Nephron (organoid): ENCODE data around the gene CD276.
"Not testable (repeated sequence)": the region's sequence is repeated elsewhere in the genome, so short reads cannot be mapped to it uniquely, and the experiment has no call there.

ENCODE experiments used
- H3K27ac Mint-ChIP-seq, 3 experiments: 2 replicates each; pipeline ENCODE4 v1.8.0; 2020; ENCODE audit warnings: mixed read lengths in 3 of 3, mild to moderate bottlenecking in 2 of 3, moderate library complexity in 1 of 3
- H3K27me3 Mint-ChIP-seq: 2 replicates; pipeline ENCODE4 v1.8.0; 2021; ENCODE audit warnings: low read depth, mild to moderate bottlenecking, moderate library complexity, mixed read lengths
- H3K36me3 Mint-ChIP-seq: 2 replicates; pipeline ENCODE4 v1.8.0; 2020; ENCODE audit warnings: low read depth, mixed read lengths
- H3K4me1 Mint-ChIP-seq: 2 replicates; pipeline ENCODE4 v1.8.0; 2020; ENCODE audit warnings: mixed read lengths
- H3K4me3 Mint-ChIP-seq, 3 experiments: 2 replicates each; pipeline ENCODE4 v1.8.0; 2020; ENCODE audit warnings: mild to moderate bottlenecking in 3 of 3, mixed read lengths in 3 of 3, moderate library complexity in 2 of 3
- H3K9me3 Mint-ChIP-seq: 2 replicates; pipeline ENCODE4 v1.8.0; 2020; ENCODE audit warnings: mixed read lengths
- CTCF ChIP-seq, 3 experiments: fragments of 200-600 bp; sonication (generic); IDR thresholded peaks; one replicate each; pipeline ENCODE4 v1.5.0; 2021; ENCODE audit warnings: antibody characterized with exemption in 3 of 3; ENCODE audit not compliant: unreplicated experiment in 3 of 3

Gene CD276

DNA sequence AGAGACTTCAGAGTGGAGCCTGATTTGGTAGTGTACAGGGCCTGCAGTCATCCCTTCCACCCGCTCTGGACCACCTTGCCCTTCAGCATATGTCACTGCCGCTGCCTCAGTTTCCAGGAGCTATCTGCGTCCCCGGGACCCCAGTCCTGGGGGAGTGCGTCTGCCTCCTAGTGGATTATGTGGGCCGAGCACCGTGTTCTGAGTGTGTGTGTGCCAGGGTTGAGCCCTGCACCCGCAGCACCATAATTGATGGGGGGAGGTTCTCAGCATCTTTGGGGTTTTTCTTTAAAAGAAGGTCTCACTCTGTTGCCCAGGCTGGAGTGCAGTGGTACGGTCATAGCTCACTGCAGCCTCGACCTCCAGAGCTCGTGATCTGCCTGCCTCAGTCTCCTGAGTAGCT is 33.6 kb downstream of the CD276 start:
- H3K4me3 Mint-ChIP-seq = no peak overlapping the region
- H3K27me3 Mint-ChIP-seq = peaks cover under 1% of the 10 kb centered on the region
- H3K4me1 Mint-ChIP-seq = peaks cover under 1% of the 10 kb centered on the region
- no peaks in the 10 kb centered on the region for H3K9me3 Mint-ChIP-seq
- no peak overlapping the region for H3K27ac Mint-ChIP-seq
- peaks cover 17% of the 10 kb centered on the region for H3K36me3 Mint-ChIP-seq
- no peak for TF ChIP-seq CTCF (IDR thresholded peaks at IDR 0.05; ENCODE audit: unreplicated experiment in 3 of 3)

GRCh38 chr15:73718694-73719093 is 34.5 kb downstream of the CD276 start:
- Mint-ChIP-seq H3K27ac (no peak overlapping the region), H3K36me3 (peaks cover 8% of the 10 kb centered on the region), H3K4me1 (peaks cover 8% of the 10 kb centered on the region), H3K9me3 (no peaks in the 10 kb centered on the region), H3K27me3 (peaks cover 3% of the 10 kb centered on the region), H3K4me3 (no peak overlapping the region)
- no peak for TF ChIP-seq CTCF (IDR thresholded peaks at IDR 0.05; ENCODE audit: unreplicated experiment in 3 of 3)

- H3K4me3 Mint-ChIP-seq = no peak overlapping the region
- H3K27me3 Mint-ChIP-seq = peaks cover 7% of the 10 kb centered on the region
- H3K9me3 Mint-ChIP-seq = no peaks in the 10 kb centered on the region
- no peak for TF ChIP-seq CTCF (IDR thresholded peaks at IDR 0.05; ENCODE audit: unreplicated experiment in 3 of 3)
- H3K36me3 Mint-ChIP-seq = no peaks in the 10 kb centered on the region
- peaks cover 8% of the 10 kb centered on the region for H3K4me1 Mint-ChIP-seq
- H3K27ac Mint-ChIP-seq = no peak overlapping the region
Observed at GRCh38 chr15:73722425-73722824, 38.2 kb downstream of the CD276 start.

GRCh38 chr15:73723191-73723590 is 39.0 kb downstream of the CD276 start:
- H3K36me3 Mint-ChIP-seq = no peaks in the 10 kb centered on the region
- H3K27ac Mint-ChIP-seq = no peak overlapping the region
- peaks cover 8% of the 10 kb centered on the region for H3K4me1 Mint-ChIP-seq
- TF ChIP-seq CTCF (IDR thresholded peaks at IDR 0.05; ENCODE audit: unreplicated experiment in 3 of 3) = no peak
- no peaks in the 10 kb centered on the region for H3K9me3 Mint-ChIP-seq
- H3K27me3 Mint-ChIP-seq = peaks cover 7% of the 10 kb centered on the region
- no peak overlapping the region for H3K4me3 Mint-ChIP-seq

- H3K4me1 Mint-ChIP-seq = peaks cover 8% of the 10 kb centered on the region
- peak overlapping the region in 1 of 3 experiments; percentile 7 for H3K27ac Mint-ChIP-seq
- H3K9me3 Mint-ChIP-seq = no peaks in the 10 kb centered on the region
- no peak for TF ChIP-seq CTCF (IDR thresholded peaks at IDR 0.05; ENCODE audit: unreplicated experiment in 3 of 3)
- H3K36me3 Mint-ChIP-seq = no peaks in the 10 kb centered on the region
- H3K27me3 Mint-ChIP-seq = peaks cover 7% of the 10 kb centered on the region
- H3K4me3 Mint-ChIP-seq = no peak overlapping the region
Observed at GRCh38 chr15:73724212-73724611, 40.0 kb downstream of the CD276 start.

GRCh38 chr15:73727330-73727976 is 43.3 kb downstream of the CD276 start:
- H3K27ac Mint-ChIP-seq = no peak overlapping the region
- H3K4me1 Mint-ChIP-seq = peaks cover 8% of the 10 kb centered on the region
- H3K27me3 Mint-ChIP-seq = peaks cover 21% of the 10 kb centered on the region

DNA sequence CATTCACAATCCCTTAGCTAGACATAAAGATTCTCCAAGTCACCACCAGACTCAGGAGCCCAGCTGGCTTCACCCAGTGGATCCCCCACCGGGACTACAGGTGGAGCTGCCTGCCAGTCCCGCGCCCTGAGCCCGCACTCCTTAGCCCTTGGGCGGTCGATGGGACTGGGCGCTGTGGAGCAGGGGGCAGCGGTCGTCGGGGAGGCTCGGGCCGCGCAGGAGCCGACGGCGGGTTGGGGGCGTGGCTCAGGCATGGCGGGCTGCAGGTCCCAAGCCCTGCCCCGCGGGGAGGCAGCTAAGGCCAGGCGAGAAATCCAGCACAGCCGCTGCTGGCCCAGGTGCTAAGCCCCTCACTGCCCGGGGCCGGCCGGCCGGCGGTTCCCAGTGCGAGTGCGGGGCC is 47.9 kb downstream of the CD276 start:
- peaks cover 22% of the 10 kb centered on the region for H3K27me3 Mint-ChIP-seq
- H3K4me3 Mint-ChIP-seq, H3K36me3 Mint-ChIP-seq, H3K27ac Mint-ChIP-seq, H3K4me1 Mint-ChIP-seq, H3K9me3 Mint-ChIP-seq: not testable (repeated sequence)

More at GRCh38 chr15:73727330-73727976, 43.3 kb downstream of the CD276 start:
- no peaks in the 10 kb centered on the region for H3K9me3 Mint-ChIP-seq
- no peak for TF ChIP-seq CTCF (IDR thresholded peaks at IDR 0.05; ENCODE audit: unreplicated experiment in 3 of 3)
- no peak overlapping the region for H3K4me3 Mint-ChIP-seq
- H3K36me3 Mint-ChIP-seq = no peaks in the 10 kb centered on the region
